UCSD-AML1 (cell line): ENCODE measurements around the gene AQP1.

Source experiments
- DNase-seq: peaks from one replicate; lab custom pipeline; 2025; ENCODE audit not compliant: unreplicated experiment; lab: John Stamatoyannopoulos, UW

AQP1 gene

GRCh38 chr7:30905078-30906012 lies 6.3 kb upstream of the AQP1 start:
- no peak for DNase-seq

- no peak for DNase-seq
Observed at GRCh38 chr7:30906014-30906413, 5.6 kb upstream of the AQP1 start.

- no peak for DNase-seq
Observed at GRCh38 chr7:30906515-30907240, 5.0 kb upstream of the AQP1 start.

- DNase-seq = no peak
Observed at GRCh38 chr7:30907527-30908267, 4.0 kb upstream of the AQP1 start.

- no peak for DNase-seq
Observed at GRCh38 chr7:30908681-30909080, 3.0 kb upstream of the AQP1 start.

- no peak for DNase-seq
Observed at GRCh38 chr7:30909431-30909830, 2.2 kb upstream of the AQP1 start.

GRCh38 chr7:30910411-30911073 lies 1.1 kb upstream of the AQP1 start:
- DNase-seq = no peak

- DNase-seq = no peak
Observed at GRCh38 chr7:30911133-30911532, 520 bp upstream of the AQP1 start.

GRCh38 chr7:30912021-30912730 lies 523 bp downstream of the AQP1 start:
- DNase-seq = no peak

GRCh38 chr7:30912731-30912985 lies 1.0 kb downstream of the AQP1 start:
- DNase-seq = no peak

- DNase-seq = no peak
Observed at GRCh38 chr7:30912986-30913811, 1.5 kb downstream of the AQP1 start.

- no peak for DNase-seq
Observed at GRCh38 chr7:30913821-30914515, 2.3 kb downstream of the AQP1 start.

GRCh38 chr7:30914596-30914995 lies 2.9 kb downstream of the AQP1 start:
- DNase-seq = no peak

- no peak for DNase-seq
Observed at GRCh38 chr7:30915005-30915601, 3.5 kb downstream of the AQP1 start.

GRCh38 chr7:30915751-30916150 lies 4.1 kb downstream of the AQP1 start:
- DNase-seq = peak; percentile 10

GRCh38 chr7:30916255-30916654 lies 4.6 kb downstream of the AQP1 start:
- DNase-seq = no peak

GRCh38 chr7:30916767-30917166 lies 5.1 kb downstream of the AQP1 start:
- DNase-seq = no peak

- no peak for DNase-seq
Observed at GRCh38 chr7:30917216-30917893, 5.7 kb downstream of the AQP1 start.
